AG10803 (cell line): ENCODE results near the gene NAGLU.
"Not testable (repeated sequence)": the region's sequence is repeated elsewhere in the genome, so short reads cannot be mapped to it uniquely, and the experiment has no call there.

Source experiments
- DNase-seq: peaks from one replicate; pipeline ENCODE4 v3.0.0; 2010; ENCODE audit warnings: low read depth
- H3K4me3 ChIP-seq: 2 replicates; pipeline ENCODE4 v1.5.1; 2011; ENCODE audit warnings: mild to moderate bottlenecking, low read length, control low read depth
- TF ChIP-seq, protein P1 (sequence below): conservative IDR thresholded peaks from 2 replicates; pipeline ENCODE4 v1.5.1; 2011; ENCODE audit warnings: mild to moderate bottlenecking, low read length, control low read depth, inconsistent platforms

The NAGLU gene

DNA sequence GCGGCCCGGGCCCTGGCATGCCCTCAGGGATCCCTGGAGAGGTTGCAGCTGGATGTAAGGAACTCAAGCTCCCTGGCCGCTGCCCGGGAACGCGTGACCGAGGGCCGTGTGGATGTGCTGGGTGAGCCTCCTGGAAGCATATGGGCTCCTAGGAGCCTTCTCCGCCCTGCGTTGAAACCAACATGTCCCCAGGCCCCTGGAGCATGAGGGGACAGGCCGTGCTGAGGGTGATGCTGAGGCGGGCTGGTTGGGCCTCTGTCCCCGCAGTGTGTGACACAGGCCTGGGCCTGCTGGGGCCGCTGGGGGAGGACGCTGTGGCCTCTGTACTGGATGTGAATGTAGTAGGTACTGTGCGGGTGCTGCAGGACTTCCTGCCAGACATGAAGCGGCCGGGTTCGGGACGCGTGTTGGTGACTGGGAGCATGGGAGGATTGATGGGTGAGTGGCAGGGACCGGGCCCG, 11.0 kb downstream of the NAGLU start:
- no peak overlapping the region for H3K4me3 ChIP-seq
- TF ChIP-seq, protein P1, sequence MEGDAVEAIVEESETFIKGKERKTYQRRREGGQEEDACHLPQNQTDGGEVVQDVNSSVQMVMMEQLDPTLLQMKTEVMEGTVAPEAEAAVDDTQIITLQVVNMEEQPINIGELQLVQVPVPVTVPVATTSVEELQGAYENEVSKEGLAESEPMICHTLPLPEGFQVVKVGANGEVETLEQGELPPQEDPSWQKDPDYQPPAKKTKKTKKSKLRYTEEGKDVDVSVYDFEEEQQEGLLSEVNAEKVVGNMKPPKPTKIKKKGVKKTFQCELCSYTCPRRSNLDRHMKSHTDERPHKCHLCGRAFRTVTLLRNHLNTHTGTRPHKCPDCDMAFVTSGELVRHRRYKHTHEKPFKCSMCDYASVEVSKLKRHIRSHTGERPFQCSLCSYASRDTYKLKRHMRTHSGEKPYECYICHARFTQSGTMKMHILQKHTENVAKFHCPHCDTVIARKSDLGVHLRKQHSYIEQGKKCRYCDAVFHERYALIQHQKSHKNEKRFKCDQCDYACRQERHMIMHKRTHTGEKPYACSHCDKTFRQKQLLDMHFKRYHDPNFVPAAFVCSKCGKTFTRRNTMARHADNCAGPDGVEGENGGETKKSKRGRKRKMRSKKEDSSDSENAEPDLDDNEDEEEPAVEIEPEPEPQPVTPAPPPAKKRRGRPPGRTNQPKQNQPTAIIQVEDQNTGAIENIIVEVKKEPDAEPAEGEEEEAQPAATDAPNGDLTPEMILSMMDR = no peak
- no peak for DNase-seq

DNA sequence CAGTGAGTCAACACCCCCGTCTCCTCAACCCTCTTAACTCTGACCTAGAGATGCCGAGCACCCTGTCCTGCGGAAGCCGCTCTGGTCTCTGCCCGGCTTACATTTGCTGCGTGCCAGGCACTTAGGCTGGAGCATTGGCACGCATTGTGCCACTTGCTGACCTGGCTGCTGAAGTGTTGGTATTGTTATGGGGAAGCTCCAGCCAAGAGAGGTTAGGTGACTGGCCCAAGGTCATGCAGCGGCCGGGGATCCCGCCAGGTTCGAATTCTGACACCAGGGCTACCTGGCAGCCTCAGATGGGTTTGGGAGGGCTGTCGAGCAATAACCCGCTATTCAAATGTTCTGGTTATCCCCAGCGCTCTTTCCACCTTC, 11.6 kb downstream of the NAGLU start:
- H3K4me3 ChIP-seq = no peak overlapping the region
- TF ChIP-seq, protein P1 = no peak
- no peak for DNase-seq

DNA sequence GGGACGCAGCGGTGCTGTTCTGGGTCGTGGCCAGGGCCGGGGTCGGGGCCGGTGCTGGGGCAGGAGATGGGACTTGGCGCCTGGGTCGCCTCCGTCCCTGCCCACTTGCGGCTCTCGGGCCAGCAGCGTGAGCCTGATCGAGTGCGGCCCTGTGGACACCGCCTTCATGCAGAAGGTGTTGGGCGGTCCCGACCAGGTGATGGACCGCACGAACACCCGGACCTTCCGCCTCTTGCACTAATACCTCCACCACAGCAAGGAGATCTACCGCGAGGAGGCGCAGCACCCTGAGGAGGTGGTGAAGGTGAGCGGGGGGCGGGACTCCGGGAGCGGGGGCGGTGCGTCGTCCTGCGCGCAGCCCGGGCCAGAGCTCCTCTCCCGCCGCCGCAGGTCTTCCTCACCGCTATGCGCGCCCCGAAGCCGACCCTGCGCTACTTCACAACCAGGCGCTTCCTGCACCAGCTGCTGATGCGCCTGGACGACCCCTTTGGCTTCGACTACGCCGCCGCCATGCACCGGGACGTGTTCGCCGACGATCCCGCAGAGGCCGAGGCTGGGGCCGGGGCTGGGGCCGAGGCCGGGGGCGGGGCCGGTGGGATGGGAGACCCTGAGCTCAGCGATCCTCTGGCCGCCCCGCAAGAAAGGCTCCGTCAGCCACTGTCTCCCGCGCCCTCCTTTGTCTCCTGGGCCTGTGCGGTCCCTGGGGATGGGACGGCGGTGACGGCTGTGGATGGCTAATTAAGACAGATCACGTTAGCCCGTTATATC, 12.2 kb downstream of the NAGLU start:
- H3K4me3 ChIP-seq = no peak overlapping the region
- no peak for DNase-seq

DNA sequence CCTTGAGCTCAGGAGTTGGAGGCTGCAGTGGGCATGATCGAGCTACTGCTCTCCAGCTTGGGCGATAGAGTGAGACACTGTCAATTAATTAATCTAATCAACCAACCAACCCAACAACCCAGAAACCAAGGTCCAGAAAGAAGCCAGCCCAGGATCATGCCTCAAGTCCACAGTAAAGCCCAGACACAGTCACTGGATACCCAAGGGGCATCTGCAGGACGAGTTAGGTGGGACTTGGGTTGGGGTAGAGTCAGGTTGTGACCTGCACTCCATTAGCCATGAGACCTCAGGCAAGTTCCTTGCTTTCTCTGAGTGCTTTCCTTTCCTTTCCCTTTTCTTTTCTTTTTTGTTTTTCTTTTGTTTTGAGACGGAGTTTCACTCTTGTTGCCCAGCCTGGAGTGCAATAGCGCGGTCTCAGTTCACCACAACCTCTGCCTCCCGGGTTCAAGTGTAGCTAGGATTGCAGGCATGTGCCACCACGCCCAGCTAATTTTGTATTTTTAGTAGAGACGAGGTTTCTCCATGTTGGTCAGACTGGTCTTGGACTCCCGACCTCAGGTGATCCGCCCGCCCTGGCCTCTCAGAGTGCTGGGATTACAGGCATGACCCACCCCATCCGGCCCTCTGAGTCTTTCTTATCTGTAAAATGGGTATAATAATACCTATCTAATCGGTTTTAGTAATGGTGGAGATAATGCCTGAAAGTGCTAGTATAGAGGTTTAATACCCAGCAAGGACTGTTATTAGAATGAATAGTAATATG, 13.1 kb downstream of the NAGLU start:
- TF ChIP-seq, protein P1 = no peak
- H3K4me3 ChIP-seq = no peak overlapping the region
- DNase-seq = no peak

More for the DNA sequence above, 12.2 kb downstream of the NAGLU start:
- TF ChIP-seq, protein P1 = no peak

DNA sequence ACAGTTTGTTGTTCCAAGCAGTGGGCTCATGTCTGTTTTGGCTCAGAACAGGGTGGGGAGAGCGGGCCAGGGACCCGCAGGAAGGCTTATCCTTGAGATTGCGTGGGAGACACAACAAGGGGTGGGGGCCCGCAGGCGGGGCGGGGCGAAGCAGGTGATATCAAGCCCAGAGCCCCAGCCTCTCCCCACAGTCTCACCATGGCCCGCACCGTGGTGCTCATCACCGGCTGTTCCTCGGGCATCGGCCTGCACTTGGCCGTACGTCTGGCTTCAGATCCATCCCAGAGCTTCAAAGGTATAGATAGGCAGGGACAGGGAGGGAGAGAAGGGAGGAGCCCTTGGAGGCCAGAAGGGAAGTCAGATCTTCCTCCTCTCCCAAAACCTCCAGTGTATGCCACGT, 16.7 kb downstream of the NAGLU start, which contains the start of gene HSD17B1:
TSS of gene HSD17B1 (plus strand) at position 188 of the 400 bp plus-strand sequence. CDS start at position 199, 11 bp downstream.
- H3K4me3 ChIP-seq = peak within 1 kb of the TSS; percentile 91
- DNase-seq = not testable (repeated sequence)

DNA sequence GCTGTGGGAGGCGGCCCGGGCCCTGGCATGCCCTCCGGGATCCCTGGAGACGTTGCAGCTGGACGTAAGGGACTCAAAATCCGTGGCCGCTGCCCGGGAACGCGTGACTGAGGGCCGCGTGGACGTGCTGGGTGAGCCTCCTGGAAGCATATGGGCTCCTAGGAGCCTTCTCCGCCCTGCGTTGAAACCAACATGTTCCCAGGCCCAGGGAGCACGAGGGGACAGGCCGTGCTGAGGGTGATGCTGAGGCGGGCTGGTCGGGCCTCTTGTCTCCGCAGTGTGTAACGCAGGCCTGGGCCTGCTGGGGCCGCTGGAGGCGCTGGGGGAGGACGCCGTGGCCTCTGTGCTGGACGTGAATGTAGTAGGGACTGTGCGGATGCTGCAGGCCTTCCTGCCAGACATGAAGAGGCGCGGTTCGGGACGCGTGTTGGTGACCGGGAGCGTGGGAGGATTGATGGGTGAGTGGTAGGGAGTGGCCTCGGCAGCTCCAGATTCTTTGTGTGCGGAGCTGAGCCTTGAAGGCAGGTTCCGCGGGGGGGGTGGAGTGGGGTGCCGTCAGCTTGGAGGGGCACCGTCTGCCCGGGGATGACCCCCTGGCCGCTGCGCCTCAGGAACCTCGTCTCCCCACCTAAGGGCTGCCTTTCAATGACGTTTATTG, 17.2 kb downstream of the NAGLU start:
- peak; percentile 16 for DNase-seq
- TF ChIP-seq, protein P1 = no peak
- peak overlapping the region; percentile 91 for H3K4me3 ChIP-seq

DNA sequence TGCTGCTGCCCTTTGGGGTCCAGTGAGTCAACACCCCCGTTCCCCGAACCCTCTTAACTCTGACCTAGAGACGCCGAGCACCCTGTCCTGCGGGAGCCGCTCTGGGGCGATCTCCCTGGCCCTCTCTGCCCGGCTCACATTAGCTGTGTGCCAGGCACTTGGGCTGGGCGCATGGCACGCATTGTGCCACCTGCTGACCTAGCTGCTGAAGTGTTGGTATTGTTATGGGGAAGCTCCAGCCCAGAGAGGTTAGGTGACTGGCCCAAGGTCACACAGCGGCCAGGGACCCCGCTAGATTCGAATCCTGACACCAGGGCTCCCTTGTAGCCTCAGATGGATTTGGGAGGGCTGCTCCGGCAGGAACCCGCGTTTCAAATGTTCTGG, 17.8 kb downstream of the NAGLU start:
- H3K4me3 ChIP-seq = peak overlapping the region; percentile 91
- DNase-seq = no peak
- TF ChIP-seq, protein P1 = 0 out of 2 replicates have a peak, but pooled peaks have one; percentile 11
